CD4-positive, alpha-beta T cell (primary cell): ENCODE measurements around the gene TAF3. TPM values are rescaled to one million over a fixed set of nuclear protein-coding genes. Genes with fewer than 3 reads are reported as not detected.

Experiments
- ATAC-seq: fragments of 200-7000 bp; cut with Tn5 transposase; one replicate; pipeline ENCODE4 v1.10.0; 2022; ENCODE audit warnings: mild to moderate bottlenecking; ENCODE audit not compliant: poor library complexity
- CTCF ChIA-PET: fragments of 350-600 bp; sonication (Branson Sonifier 250); formaldehyde crosslinking; loops from one replicate; lab custom pipeline; 2021; ENCODE audit warnings: antibody characterized with exemption, inconsistent platforms; lab: Charles Lee
- POLR2A ChIA-PET: fragments of 350-600 bp; sonication (Branson Sonifier 250); formaldehyde crosslinking; loops from one replicate; lab custom pipeline; 2021; ENCODE audit warnings: antibody characterized with exemption, inconsistent platforms; lab: Charles Lee
- DNase-seq, 14 experiments: peaks; one replicate each; pipeline ENCODE4 v3.0.0-alpha.2; 2013 to 2020; ENCODE audit warnings: mixed read lengths in 2 of 14
- H3K27ac ChIP-seq, 2 donors: one replicate each; pipeline versions ENCODE4 v1.5.1 to v1.7.0; 2013; ENCODE audit warnings: low read length in 2 of 2, low read depth in 1 of 2, mild to moderate bottlenecking in 1 of 2
- H3K27me3 ChIP-seq, 2 experiments: 1 replicate in 1 of 2; 2 replicates in 1 of 2; pipeline versions ENCODE4 v1.6.1 to v1.7.0; 2013; ENCODE audit warnings: low read length in 2 of 2, control low read depth in 1 of 2, mild to moderate bottlenecking in 1 of 2, moderate library complexity in 1 of 2; ENCODE audit not compliant: insufficient read depth in 2 of 2, control insufficient read depth in 1 of 2
- H3K36me3 ChIP-seq: one replicate; pipeline ENCODE4 v1.6.1; 2013; ENCODE audit warnings: low read length, control low read depth; ENCODE audit not compliant: insufficient read depth
- H3K4me1 ChIP-seq: one replicate; pipeline ENCODE4 v1.6.1; 2013; ENCODE audit warnings: low read length, control low read depth; ENCODE audit not compliant: insufficient read depth
- H3K4me3 ChIP-seq: one replicate; pipeline ENCODE4 v1.5.1; 2013; ENCODE audit warnings: mild to moderate bottlenecking, low read length, moderate library complexity
- H3K9me3 ChIP-seq, 2 experiments: 1 replicate in 1 of 2; 2 replicates in 1 of 2; pipeline versions ENCODE4 v1.6.1 to v1.7.0; 2013; ENCODE audit warnings: low read length in 2 of 2, mild to moderate bottlenecking in 2 of 2, control low read depth in 1 of 2, moderate library complexity in 1 of 2; ENCODE audit not compliant: control insufficient read depth in 1 of 2, insufficient read depth in 1 of 2
- H3K27ac Mint-ChIP-seq: one replicate; pipeline ENCODE4 v1.8.0; 2020; ENCODE audit warnings: mixed read lengths
- H3K27me3 Mint-ChIP-seq: one replicate; pipeline ENCODE4 v1.8.0; 2021; ENCODE audit warnings: mixed read lengths
- H3K36me3 Mint-ChIP-seq: one replicate; pipeline ENCODE4 v1.8.0; 2021; ENCODE audit warnings: low read depth, mixed read lengths
- H3K4me1 Mint-ChIP-seq: one replicate; pipeline ENCODE4 v1.8.0; 2021; ENCODE audit warnings: low read depth, mixed read lengths
- H3K4me3 Mint-ChIP-seq: one replicate; pipeline ENCODE4 v1.8.0; 2020; ENCODE audit warnings: mild to moderate bottlenecking, mixed read lengths
- H3K9me3 Mint-ChIP-seq: one replicate; pipeline ENCODE4 v1.8.0; 2020; ENCODE audit warnings: mixed read lengths
- CTCF ChIP-seq: fragments of 200-600 bp; IDR thresholded peaks from one replicate; pipeline ENCODE4 v1.8.0; 2022; ENCODE audit warnings: antibody characterized with exemption, mild to moderate bottlenecking
- intact Hi-C, 2 experiments: fragments of 100-400 bp; cut with DNase I in 1 of 2; cut with micrococcal nuclease in 1 of 2; formaldehyde crosslinking; loops; one replicate each; pipeline versions ENCODE4 v1.15.1 to v1.9.0; 2023 to 2025; cut with DNase I, micrococcal nuclease
- total RNA-seq, 174 experiments: library from RNA in 2 of 174; stranded (reverse) in 2 of 174; gene quantifications; one replicate each; pipeline ENCODE4 v1.2.3 and lab custom pipeline; 2021 to 2026

The TAF3 gene
- total RNA-seq, 2 experiments from 2014 or later: 12.6 to 12.8 TPM

- intact Hi-C loops: no loop called here
- ChIA-PET POLR2A (no interaction called here), CTCF (no interaction called here)
- Histone ChIP-seq H3K9me3 (peaks cover 0 to 6% of the 10 kb centered on the region in 2 experiments), H3K4me1 (no peaks in the 10 kb centered on the region), H3K27ac (no peak overlapping the region), H3K27me3 (no peaks in the 10 kb centered on the region), H3K36me3 (no peaks in the 10 kb centered on the region), H3K4me3 (no peak overlapping the region)
- H3K36me3 Mint-ChIP-seq: peaks cover 61% of the 10 kb centered on the region
- peaks cover 31% of the 10 kb centered on the region for H3K4me1 Mint-ChIP-seq
- DNase-seq: no peak
- H3K27ac Mint-ChIP-seq: no peak overlapping the region
- no peak for TF ChIP-seq CTCF
- H3K4me3 Mint-ChIP-seq: no peak overlapping the region
- H3K9me3 Mint-ChIP-seq: peaks cover 11% of the 10 kb centered on the region
- ATAC-seq: no peak
- no peaks in the 10 kb centered on the region for H3K27me3 Mint-ChIP-seq
Measured at GRCh38 chr10:7937315-7937945, 119.1 kb downstream of the TAF3 start.

- ATAC-seq (no peak), DNase-seq (no peak)
- H3K4me3 ChIP-seq: no peak overlapping the region
- Mint-ChIP-seq H3K9me3 (peaks cover 6% of the 10 kb centered on the region), H3K27ac (no peak overlapping the region), H3K27me3 (no peaks in the 10 kb centered on the region), H3K4me3 (no peak overlapping the region), H3K4me1 (peaks cover 51% of the 10 kb centered on the region), H3K36me3 (peaks cover 72% of the 10 kb centered on the region)
- H3K27ac ChIP-seq: no peak overlapping the region
- H3K27me3 ChIP-seq: no peaks in the 10 kb centered on the region
- no peak for TF ChIP-seq CTCF
- CTCF ChIA-PET: no interaction called here
- no peaks in the 10 kb centered on the region for H3K9me3 ChIP-seq
- no peaks in the 10 kb centered on the region for H3K36me3 ChIP-seq
- intact Hi-C loops: no loop called here
- no peaks in the 10 kb centered on the region for H3K4me1 ChIP-seq
- POLR2A ChIA-PET: no interaction called here
Measured at GRCh38 chr10:7941576-7941975, 123.3 kb downstream of the TAF3 start.

DNA sequence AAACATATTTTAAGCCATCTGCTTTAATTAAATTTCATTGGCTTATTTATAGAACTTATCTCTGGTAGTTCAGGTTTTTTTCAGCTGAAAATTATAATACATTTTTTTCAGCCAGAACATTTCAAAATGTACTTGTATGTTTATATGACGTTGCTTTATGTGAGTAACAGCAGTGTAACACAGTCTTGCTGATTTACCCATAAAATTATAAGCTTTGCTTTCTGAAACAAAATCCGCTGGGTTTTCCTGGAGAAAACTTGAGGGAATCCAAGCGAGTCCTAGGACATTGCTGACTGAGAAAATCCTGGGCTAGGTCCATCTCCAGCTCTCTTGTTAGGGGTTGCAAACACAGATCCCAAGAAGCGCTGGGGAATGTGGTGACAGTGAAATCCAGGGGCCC lies 124.0 kb downstream of the TAF3 start:
- peaks cover 55% of the 10 kb centered on the region for H3K4me1 Mint-ChIP-seq
- peaks cover 69% of the 10 kb centered on the region for H3K36me3 Mint-ChIP-seq
- no peaks in the 10 kb centered on the region for H3K9me3 ChIP-seq
- ChIA-PET POLR2A (no interaction called here), CTCF (no interaction called here)
- peaks cover 6% of the 10 kb centered on the region for H3K9me3 Mint-ChIP-seq
- H3K36me3 ChIP-seq: no peaks in the 10 kb centered on the region
- H3K27ac ChIP-seq: no peak overlapping the region
- no peaks in the 10 kb centered on the region for H3K4me1 ChIP-seq
- H3K4me3 Mint-ChIP-seq: no peak overlapping the region
- no peaks in the 10 kb centered on the region for H3K27me3 ChIP-seq
- no peak overlapping the region for H3K27ac Mint-ChIP-seq
- no peaks in the 10 kb centered on the region for H3K27me3 Mint-ChIP-seq
- ATAC-seq: no peak
- DNase-seq: no peak
- TF ChIP-seq CTCF: no peak
- intact Hi-C loops: no loop called here
- H3K4me3 ChIP-seq: no peak overlapping the region
